GM19023 (cell line): Measurements from ENCODE around the gene UTP4.

Experiments used
- ATAC-seq: cut with Tn5 transposase; IDR thresholded peaks from one replicate; pipeline ENCODE4 v1.9.1; 2021; ENCODE audit warnings: mild to moderate bottlenecking, moderate library complexity; ENCODE audit not compliant: unreplicated experiment

Gene UTP4

DNA sequence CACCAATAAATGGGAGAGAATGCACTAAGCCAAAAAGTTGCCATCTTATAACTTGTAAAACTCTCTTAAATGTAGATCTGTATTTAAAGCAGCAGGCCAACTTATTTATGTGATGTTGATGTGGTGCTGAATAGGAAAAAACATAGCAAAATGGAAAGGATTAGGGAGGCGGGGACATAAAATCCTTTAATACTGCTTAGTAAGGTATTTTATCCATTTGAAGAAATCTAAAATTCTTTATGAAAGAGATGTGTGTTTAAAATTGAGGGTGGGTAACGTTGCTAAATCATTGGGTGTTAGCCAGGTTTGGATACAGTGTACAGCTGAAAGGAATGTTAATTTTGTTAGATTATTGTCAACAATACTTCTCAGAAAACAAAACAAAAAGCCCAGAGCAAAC is 68.8 kb downstream of the UTP4 start:
- ATAC-seq: no peak

DNA sequence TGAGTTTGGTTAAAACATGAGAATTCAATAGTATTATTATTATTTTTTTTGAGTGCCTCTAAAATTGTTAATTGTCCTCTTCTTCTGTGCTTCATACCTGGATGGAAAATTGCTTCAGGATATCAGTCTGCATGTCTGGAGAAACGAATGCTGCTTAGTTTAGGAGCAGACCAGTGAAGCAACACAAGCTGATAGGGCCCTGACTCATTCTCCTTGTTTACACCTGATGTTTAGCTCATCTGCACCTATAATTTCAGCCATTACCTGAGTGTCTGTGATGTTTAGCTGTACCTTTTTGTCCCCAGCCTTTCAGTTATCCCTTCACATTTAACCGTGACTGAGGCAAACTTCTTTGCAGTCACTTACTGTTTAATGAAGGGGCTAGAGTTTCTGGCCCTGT is 69.3 kb downstream of the UTP4 start:
- ATAC-seq: no peak

DNA sequence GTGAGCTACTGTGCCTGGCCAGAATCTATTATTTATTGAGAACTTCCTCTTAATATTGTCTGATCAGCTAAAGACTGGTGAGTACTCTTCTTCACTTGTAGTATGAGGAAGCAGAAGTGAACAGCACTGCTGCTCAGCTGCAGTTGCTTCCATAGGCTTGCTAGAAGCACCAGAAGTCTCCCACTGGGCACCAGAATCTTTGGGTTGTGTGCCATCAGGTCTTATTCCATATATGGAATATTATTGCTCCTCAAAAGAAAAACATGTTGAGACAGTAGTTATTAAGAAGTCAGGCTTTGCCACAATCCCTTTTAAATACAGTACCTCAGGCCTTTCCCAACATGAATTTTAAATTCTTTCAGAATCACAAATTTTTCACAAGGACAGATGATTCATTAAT is 71.7 kb downstream of the UTP4 start:
- ATAC-seq: no peak

DNA sequence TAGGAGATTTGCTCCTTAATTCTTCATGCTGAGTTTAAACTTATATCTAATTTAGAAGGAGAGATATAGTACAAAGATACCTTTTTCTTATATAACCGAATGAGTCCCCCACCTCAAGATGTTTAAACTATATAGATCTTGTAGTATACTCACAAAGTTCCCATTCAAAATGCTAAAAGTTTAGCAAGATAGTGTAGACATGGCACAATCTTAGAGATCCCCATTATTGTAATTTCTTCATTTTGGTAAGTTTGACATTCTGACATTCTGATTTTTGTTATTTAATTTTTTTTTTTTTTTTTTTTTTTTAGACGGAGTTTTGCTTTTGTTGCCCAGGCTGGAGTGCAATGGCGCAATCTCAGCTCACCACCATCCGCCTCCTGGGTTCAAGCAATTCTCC is 77.3 kb downstream of the UTP4 start:
- no peak for ATAC-seq

DNA sequence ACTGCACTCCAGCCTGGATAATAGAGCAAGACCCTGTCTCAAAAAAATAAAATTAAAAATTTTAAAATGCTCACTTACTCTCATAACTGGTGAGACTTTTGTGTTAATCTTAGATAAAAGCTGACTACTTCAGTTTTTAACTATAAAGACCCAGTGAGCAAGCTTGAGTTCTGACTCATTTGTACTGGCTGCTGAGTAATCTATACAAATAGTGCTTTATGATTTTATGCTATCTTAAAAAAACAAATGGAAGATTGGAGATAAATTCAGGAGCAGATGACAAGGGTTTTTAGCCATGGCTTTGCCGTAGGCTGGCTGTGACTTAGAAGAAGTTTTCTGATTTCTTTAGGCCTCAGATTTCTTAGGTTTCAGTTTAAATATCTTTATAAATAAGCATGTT is 85.0 kb downstream of the UTP4 start:
- ATAC-seq: no peak
